ENCODE data around the gene TEX22.

Gene TEX22

DNA sequence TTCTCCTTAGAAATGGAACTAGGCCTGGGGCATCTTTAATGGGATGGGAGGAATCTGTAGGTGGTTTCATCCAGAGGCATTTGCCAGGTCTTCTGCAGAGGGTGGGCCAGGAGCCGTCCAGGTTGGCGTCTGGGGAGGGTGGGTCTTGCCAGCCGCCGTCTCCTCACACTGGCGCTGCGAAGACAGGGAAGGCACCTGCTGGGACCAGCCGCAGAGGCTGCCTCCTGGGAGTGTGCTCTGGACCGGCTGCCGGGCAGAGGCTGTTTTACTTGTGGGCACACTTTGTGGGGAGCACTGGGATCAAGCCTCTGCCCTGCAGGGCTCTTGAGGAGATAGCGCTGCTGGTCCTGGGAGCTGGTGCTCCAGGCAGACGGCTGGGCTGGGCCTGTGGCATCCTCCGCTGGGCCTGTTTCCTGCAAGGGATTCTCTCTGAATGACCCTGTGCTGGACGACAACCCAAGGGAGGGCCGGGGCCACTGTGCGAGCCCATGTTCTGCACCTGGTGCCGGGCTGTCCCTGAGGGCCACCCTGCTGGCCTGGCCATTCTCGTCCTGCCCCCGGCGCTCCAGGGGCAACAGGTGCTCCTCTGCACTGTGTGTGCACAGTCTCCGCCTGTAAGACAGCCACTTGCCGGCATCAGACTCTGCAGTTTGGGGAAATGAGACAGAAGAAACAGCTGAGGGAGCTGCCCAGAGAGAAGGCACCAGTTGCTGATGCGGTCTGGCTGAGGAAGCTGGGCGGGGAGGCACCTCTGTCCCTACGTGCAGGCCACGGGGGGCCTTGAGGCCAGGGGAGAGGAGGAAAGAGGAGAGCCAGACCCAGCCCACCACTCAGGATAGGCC, 10.0 kb upstream of the TEX22 start:
- in situ Hi-C loops (cut with HindIII; ENCODE audit: low pct_ligation_motif_present, low sequenced_read_pairs), result no loop called here
- H3K4me3 ChIP-seq (ENCODE audit: low read depth, low read length), result no peak overlapping the region
- no peaks in the 10 kb centered on the region for H3K27me3 ChIP-seq (replicated peaks)
- peaks cover under 1% of the 10 kb centered on the region for H3K36me3 ChIP-seq (replicated peaks)
- no peak for DNase-seq
- TF ChIP-seq, protein P1, sequence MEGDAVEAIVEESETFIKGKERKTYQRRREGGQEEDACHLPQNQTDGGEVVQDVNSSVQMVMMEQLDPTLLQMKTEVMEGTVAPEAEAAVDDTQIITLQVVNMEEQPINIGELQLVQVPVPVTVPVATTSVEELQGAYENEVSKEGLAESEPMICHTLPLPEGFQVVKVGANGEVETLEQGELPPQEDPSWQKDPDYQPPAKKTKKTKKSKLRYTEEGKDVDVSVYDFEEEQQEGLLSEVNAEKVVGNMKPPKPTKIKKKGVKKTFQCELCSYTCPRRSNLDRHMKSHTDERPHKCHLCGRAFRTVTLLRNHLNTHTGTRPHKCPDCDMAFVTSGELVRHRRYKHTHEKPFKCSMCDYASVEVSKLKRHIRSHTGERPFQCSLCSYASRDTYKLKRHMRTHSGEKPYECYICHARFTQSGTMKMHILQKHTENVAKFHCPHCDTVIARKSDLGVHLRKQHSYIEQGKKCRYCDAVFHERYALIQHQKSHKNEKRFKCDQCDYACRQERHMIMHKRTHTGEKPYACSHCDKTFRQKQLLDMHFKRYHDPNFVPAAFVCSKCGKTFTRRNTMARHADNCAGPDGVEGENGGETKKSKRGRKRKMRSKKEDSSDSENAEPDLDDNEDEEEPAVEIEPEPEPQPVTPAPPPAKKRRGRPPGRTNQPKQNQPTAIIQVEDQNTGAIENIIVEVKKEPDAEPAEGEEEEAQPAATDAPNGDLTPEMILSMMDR (IDR thresholded peaks at IDR 0.05; ENCODE audit: low read depth, low read length, missing control alignments), result no peak
- H3K27ac ChIP-seq, result no peak overlapping the region

DNA sequence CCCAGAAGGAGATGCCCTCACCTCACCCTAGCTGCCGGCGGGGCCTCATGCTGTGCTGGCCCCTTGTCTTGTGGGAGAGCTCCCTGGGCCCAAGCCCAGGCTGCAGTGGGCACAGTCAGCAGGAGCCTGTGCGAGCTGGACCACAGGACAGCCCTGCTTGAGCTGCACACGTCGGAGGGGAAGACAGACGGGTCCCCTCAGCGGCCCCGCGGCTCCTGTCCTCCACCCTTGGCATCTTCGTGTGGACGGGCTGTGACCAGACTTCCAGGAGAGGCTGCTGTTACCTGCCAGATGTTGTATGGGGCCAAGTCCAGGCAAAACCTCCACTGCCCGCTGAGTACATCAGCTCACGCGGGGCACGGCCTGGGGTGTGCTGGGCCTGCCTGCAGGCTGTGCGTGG, 9.4 kb upstream of the TEX22 start:
- in situ Hi-C loops (cut with HindIII; ENCODE audit: low pct_ligation_motif_present, low sequenced_read_pairs), result no loop called here
- H3K27me3 ChIP-seq (replicated peaks), result no peaks in the 10 kb centered on the region
- H3K36me3 ChIP-seq (replicated peaks), result no peaks in the 10 kb centered on the region
- no peak overlapping the region for H3K27ac ChIP-seq
- no peak for DNase-seq
- no peak overlapping the region for H3K4me3 ChIP-seq (ENCODE audit: low read depth, low read length)
- TF ChIP-seq, protein P1 (IDR thresholded peaks at IDR 0.05; ENCODE audit: low read depth, low read length, missing control alignments), result no peak

DNA sequence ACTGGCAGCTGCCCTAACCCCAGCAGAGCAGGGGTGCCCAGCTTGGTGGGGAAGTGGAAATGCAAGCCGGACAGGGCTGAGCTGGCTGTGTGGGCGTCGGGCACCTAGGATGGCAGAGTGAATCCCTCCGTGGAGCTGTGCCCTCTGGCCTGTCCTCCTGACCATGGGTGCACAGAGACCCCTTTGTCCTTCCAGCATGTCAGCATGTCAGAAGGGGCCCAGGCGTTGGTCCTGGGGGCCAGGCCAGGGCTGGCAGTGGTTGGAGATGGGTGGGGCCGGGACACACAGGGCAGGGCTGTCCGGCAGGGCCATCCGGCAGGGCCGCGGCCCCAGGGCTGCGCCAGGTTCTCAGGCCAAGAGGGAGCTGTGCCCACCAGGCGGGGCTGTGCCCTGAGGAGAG, 8.8 kb upstream of the TEX22 start:
- Histone ChIP-seq H3K36me3 (replicated peaks) (no peaks in the 10 kb centered on the region), H3K27ac (no peak overlapping the region), H3K27me3 (replicated peaks) (no peaks in the 10 kb centered on the region), H3K4me3 (ENCODE audit: low read depth, low read length) (no peak overlapping the region)
- in situ Hi-C loops (cut with HindIII; ENCODE audit: low pct_ligation_motif_present, low sequenced_read_pairs), result no loop called here
- TF ChIP-seq, protein P1 (IDR thresholded peaks at IDR 0.05; ENCODE audit: low read depth, low read length, missing control alignments), result no peak
- no peak for DNase-seq

DNA sequence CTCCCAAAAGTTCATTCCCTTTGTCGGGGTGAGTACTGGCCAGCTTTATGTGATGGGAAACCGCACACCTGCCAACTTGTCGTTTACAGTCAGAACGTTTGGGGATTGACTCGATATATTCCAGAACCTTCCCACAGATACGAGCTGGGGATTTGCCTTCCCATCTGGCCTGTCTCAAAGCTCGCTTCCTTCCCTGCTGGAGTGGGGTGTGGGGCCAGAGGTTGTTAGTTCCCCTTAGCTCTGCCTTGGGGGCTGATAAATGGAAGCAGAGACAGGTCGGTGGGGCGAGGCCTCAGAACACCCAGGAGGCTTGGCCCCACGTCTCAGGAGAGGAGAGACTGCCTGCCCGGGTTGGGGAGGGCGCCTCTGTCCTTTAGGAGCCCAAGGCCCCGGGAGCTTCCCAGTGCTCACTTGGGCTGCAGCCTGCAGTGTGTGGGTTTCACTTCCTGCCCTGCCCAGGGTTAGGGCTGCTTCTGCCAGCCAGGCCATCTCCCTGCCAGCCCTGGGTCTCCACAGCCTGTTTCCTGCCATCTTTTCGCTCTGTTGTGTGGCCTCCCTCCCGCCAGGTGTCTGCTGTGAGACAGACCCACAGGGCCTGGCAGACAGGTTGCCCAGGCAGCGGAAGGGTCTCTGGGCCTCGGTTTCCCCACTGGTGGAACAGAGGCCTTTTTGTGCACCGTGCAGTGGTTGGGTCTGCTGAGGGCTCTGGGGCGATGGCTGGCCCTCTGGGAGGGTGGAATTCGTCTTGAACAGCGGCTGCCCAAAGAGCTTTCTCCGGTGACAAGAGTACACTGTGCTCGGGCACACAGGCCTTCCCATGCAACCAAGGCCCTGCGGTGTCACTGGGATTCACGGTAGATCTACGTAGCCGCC, 8.1 kb upstream of the TEX22 start:
- in situ Hi-C loops (cut with HindIII; ENCODE audit: low pct_ligation_motif_present, low sequenced_read_pairs), result no loop called here
- H3K27me3 ChIP-seq (replicated peaks), result no peaks in the 10 kb centered on the region
- H3K36me3 ChIP-seq (replicated peaks), result no peaks in the 10 kb centered on the region
- H3K4me3 ChIP-seq (ENCODE audit: low read depth, low read length), result no peak overlapping the region
- TF ChIP-seq, protein P1 (IDR thresholded peaks at IDR 0.05; ENCODE audit: low read depth, low read length, missing control alignments), result no peak
- no peak overlapping the region for H3K27ac ChIP-seq
- DNase-seq, result no peak

DNA sequence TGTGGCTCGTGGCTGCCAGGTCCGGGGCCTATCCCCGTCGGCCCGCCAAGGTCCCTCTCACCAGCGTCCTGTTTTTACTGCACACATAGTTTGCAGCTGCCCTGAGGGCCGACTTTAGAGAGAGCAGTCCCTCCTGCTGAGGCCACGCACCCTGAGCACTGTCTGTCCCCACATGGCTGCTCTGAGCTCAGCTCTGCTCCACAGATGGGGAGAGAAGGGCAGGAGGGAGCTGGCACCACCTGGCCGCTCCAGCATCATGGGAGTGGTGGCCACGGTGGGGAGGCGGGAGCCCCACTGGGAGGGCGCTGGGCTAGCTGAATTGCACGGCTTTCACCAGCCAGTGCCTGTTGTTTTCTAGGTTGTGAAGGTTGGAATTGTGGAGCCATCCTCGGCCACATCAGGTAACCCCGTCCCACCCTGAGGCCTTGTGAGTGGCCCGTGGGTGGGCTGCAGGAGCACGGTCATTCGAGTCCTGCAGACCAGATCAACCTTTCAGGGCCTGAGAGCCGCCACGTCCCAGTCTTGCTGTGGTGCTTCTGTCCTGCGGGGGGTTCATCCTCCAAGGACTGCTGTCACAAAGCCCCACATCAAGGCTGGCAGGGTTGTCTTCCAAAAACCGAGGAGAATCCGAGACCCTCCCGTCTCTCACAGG, 7.4 kb upstream of the TEX22 start:
- Histone ChIP-seq H3K27ac (no peak overlapping the region), H3K36me3 (replicated peaks) (no peaks in the 10 kb centered on the region), H3K27me3 (replicated peaks) (no peaks in the 10 kb centered on the region), H3K4me3 (ENCODE audit: low read depth, low read length) (no peak overlapping the region)
- TF ChIP-seq, protein P1 (IDR thresholded peaks at IDR 0.05; ENCODE audit: low read depth, low read length, missing control alignments), result no peak
- no peak for DNase-seq
- in situ Hi-C loops (cut with HindIII; ENCODE audit: low pct_ligation_motif_present, low sequenced_read_pairs), result no loop called here

Data from brain microvascular endothelial cell (primary cell).